ENCODE measurements around the gene CD72. TPM values are rescaled to one million over a fixed set of nuclear protein-coding genes. Genes with fewer than 3 reads are reported as not detected.
A peak's percentile ranks its signal among the peaks of the same experiment; 100 is the strongest.

CD72 gene
- total and polyA plus RNA-seq, 2 donors (not counting 1 experiment from before 2014, with no cell fraction given): 1.00 to 2.8 TPM

- H3K4me2 ChIP-seq (ENCODE audit: extremely low read depth, insufficient read depth, low read length): no peak overlapping the region
- TF ChIP-seq CTCF (conservative IDR thresholded peaks at IDR 0.05 in 1 of 2, IDR thresholded peaks at IDR 0.05 in 1 of 2; ENCODE audit: low read depth in 1 of 2, low read length in 2 of 2) (peak; percentile 63 to 77), EZH2 (IDR thresholded peaks at IDR 0.05; ENCODE audit: low read length, missing control alignments) (no peak)
- H3K27me3 ChIP-seq (ENCODE audit: control insufficient read depth, insufficient read depth, low read length): peaks cover 16% of the 10 kb centered on the region
- H2AFZ ChIP-seq (ENCODE audit: low read length): no peak overlapping the region
- H3K4me3 ChIP-seq (replicated peaks in 1 of 4; ENCODE audit: control extremely low read depth in 1 of 4, insufficient read depth in 1 of 4, low read depth in 3 of 4, low read length in 4 of 4): no peak overlapping the region
- no peaks in the 10 kb centered on the region for H3K9me3 ChIP-seq (ENCODE audit: control insufficient read depth, insufficient read depth, low read depth, low read length)
- H3K79me2 ChIP-seq (ENCODE audit: control insufficient read depth, insufficient read depth, low read length): peaks cover 3% of the 10 kb centered on the region
- H4K20me1 ChIP-seq (ENCODE audit: control insufficient read depth, extremely low read depth, insufficient read depth, low read length): no peaks in the 10 kb centered on the region
- peak; percentile 32 to 43 for DNase-seq (ENCODE audit: low read depth in 2 of 2)
- H3K36me3 ChIP-seq (ENCODE audit: control insufficient read depth, insufficient read depth, low read length): no peaks in the 10 kb centered on the region
- no peak overlapping the region for H3K9ac ChIP-seq (ENCODE audit: insufficient read depth, low read length)
- peaks cover 4% of the 10 kb centered on the region for H3K4me1 ChIP-seq (ENCODE audit: control insufficient read depth, extremely low read depth, insufficient read depth, low read length)
- H3K27ac ChIP-seq (ENCODE audit: insufficient read depth, low read length): no peak overlapping the region
Measured at GRCh38 chr9:35611230-35611797, 6.9 kb downstream of the CD72 start.

GRCh38 chr9:35609820-35610163, 8.4 kb downstream of the CD72 start:
- Histone ChIP-seq H3K27ac (ENCODE audit: insufficient read depth, low read length) (no peak overlapping the region), H2AFZ (ENCODE audit: low read length) (no peak overlapping the region), H3K4me3 (replicated peaks in 1 of 4; ENCODE audit: control extremely low read depth in 1 of 4, insufficient read depth in 1 of 4, low read depth in 3 of 4, low read length in 4 of 4) (no peak overlapping the region), H3K9me3 (ENCODE audit: control insufficient read depth, insufficient read depth, low read depth, low read length) (no peaks in the 10 kb centered on the region), H3K4me2 (ENCODE audit: extremely low read depth, insufficient read depth, low read length) (no peak overlapping the region), H3K9ac (ENCODE audit: insufficient read depth, low read length) (no peak overlapping the region), H4K20me1 (ENCODE audit: control insufficient read depth, extremely low read depth, insufficient read depth, low read length) (no peaks in the 10 kb centered on the region), H3K79me2 (ENCODE audit: control insufficient read depth, insufficient read depth, low read length) (peaks cover 8% of the 10 kb centered on the region), H3K36me3 (ENCODE audit: control insufficient read depth, insufficient read depth, low read length) (no peaks in the 10 kb centered on the region), H3K4me1 (ENCODE audit: control insufficient read depth, extremely low read depth, insufficient read depth, low read length) (peaks cover 6% of the 10 kb centered on the region), H3K27me3 (ENCODE audit: control insufficient read depth, insufficient read depth, low read length) (peaks cover 1% of the 10 kb centered on the region)
- no peak for DNase-seq (ENCODE audit: low read depth in 2 of 2)
- TF ChIP-seq CTCF (conservative IDR thresholded peaks at IDR 0.05 in 1 of 2, IDR thresholded peaks at IDR 0.05 in 1 of 2; ENCODE audit: low read depth in 1 of 2, low read length in 2 of 2): no peak
- no peak for TF ChIP-seq EZH2 (IDR thresholded peaks at IDR 0.05; ENCODE audit: low read length, missing control alignments)

GRCh38 chr9:35609001-35609819, 9.0 kb downstream of the CD72 start:
- no peak overlapping the region for H2AFZ ChIP-seq (ENCODE audit: low read length)

More at GRCh38 chr9:35609001-35609819, 9.0 kb downstream of the CD72 start:
- Histone ChIP-seq H3K9me3 (ENCODE audit: control insufficient read depth, insufficient read depth, low read depth, low read length) (no peaks in the 10 kb centered on the region), H3K27me3 (ENCODE audit: control insufficient read depth, insufficient read depth, low read length) (no peaks in the 10 kb centered on the region), H3K4me2 (ENCODE audit: extremely low read depth, insufficient read depth, low read length) (no peak overlapping the region), H3K4me3 (replicated peaks in 1 of 4; ENCODE audit: control extremely low read depth in 1 of 4, insufficient read depth in 1 of 4, low read depth in 3 of 4, low read length in 4 of 4) (no peak overlapping the region), H3K27ac (ENCODE audit: insufficient read depth, low read length) (no peak overlapping the region), H4K20me1 (ENCODE audit: control insufficient read depth, extremely low read depth, insufficient read depth, low read length) (no peaks in the 10 kb centered on the region), H3K36me3 (ENCODE audit: control insufficient read depth, insufficient read depth, low read length) (no peaks in the 10 kb centered on the region), H3K79me2 (ENCODE audit: control insufficient read depth, insufficient read depth, low read length) (peaks cover 8% of the 10 kb centered on the region), H3K9ac (ENCODE audit: insufficient read depth, low read length) (no peak overlapping the region), H3K4me1 (ENCODE audit: control insufficient read depth, extremely low read depth, insufficient read depth, low read length) (peaks cover 6% of the 10 kb centered on the region)
- DNase-seq (ENCODE audit: low read depth in 2 of 2): no peak
- no peak for TF ChIP-seq EZH2 (IDR thresholded peaks at IDR 0.05; ENCODE audit: low read length, missing control alignments)
- TF ChIP-seq CTCF (conservative IDR thresholded peaks at IDR 0.05 in 1 of 2, IDR thresholded peaks at IDR 0.05 in 1 of 2; ENCODE audit: low read depth in 1 of 2, low read length in 2 of 2): no peak
